GM12873 (cell line): ENCODE data around the gene RAP1GDS1.

Experiments used
- CTCF ChIP-seq: IDR thresholded peaks from 2 replicates; pipeline ENCODE4 v1.5.1; 2012; ENCODE audit warnings: low read depth, mild to moderate bottlenecking, moderate library complexity, low read length, control low read depth; ENCODE audit not compliant: insufficient read depth; ENCODE audit errors: missing control alignments

RAP1GDS1 gene

GRCh38 chr4:98359646-98360045 is 98.5 kb downstream of the RAP1GDS1 start:
- no peak for TF ChIP-seq CTCF

GRCh38 chr4:98363431-98363830 is 102.2 kb downstream of the RAP1GDS1 start:
- TF ChIP-seq CTCF, result no peak

GRCh38 chr4:98369322-98369721 is 108.1 kb downstream of the RAP1GDS1 start:
- no peak for TF ChIP-seq CTCF

- no peak for TF ChIP-seq CTCF
Observed at GRCh38 chr4:98374643-98375042, 113.5 kb downstream of the RAP1GDS1 start.

GRCh38 chr4:98377559-98377958 is 116.4 kb downstream of the RAP1GDS1 start:
- no peak for TF ChIP-seq CTCF

- no peak for TF ChIP-seq CTCF
Observed at GRCh38 chr4:98381306-98381705, 120.1 kb downstream of the RAP1GDS1 start.

GRCh38 chr4:98383431-98384106 is 122.4 kb downstream of the RAP1GDS1 start:
- TF ChIP-seq CTCF, result no peak
